ENCODE measurements around the gene OMG.

GRCh38 chr17:31260151-31260550, 36.9 kb downstream of the OMG start:
- TF ChIP-seq, protein P1, sequence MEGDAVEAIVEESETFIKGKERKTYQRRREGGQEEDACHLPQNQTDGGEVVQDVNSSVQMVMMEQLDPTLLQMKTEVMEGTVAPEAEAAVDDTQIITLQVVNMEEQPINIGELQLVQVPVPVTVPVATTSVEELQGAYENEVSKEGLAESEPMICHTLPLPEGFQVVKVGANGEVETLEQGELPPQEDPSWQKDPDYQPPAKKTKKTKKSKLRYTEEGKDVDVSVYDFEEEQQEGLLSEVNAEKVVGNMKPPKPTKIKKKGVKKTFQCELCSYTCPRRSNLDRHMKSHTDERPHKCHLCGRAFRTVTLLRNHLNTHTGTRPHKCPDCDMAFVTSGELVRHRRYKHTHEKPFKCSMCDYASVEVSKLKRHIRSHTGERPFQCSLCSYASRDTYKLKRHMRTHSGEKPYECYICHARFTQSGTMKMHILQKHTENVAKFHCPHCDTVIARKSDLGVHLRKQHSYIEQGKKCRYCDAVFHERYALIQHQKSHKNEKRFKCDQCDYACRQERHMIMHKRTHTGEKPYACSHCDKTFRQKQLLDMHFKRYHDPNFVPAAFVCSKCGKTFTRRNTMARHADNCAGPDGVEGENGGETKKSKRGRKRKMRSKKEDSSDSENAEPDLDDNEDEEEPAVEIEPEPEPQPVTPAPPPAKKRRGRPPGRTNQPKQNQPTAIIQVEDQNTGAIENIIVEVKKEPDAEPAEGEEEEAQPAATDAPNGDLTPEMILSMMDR (IDR thresholded peaks at IDR 0.05): no peak
- no peak for TF ChIP-seq EZH2 (IDR thresholded peaks at IDR 0.05; ENCODE audit: borderline replicate concordance, insufficient read depth, low read depth, low read length, poor library complexity, severe bottlenecking)

Data from B cell (primary cell).